ENCODE results near the gene PHLDB3.
A peak's percentile ranks its signal among the peaks of the same experiment; 100 is the strongest.
"Not testable (repeated sequence)": the region's sequence is repeated elsewhere in the genome, so short reads cannot be mapped to it uniquely, and the experiment has no call there.

PHLDB3 gene

DNA sequence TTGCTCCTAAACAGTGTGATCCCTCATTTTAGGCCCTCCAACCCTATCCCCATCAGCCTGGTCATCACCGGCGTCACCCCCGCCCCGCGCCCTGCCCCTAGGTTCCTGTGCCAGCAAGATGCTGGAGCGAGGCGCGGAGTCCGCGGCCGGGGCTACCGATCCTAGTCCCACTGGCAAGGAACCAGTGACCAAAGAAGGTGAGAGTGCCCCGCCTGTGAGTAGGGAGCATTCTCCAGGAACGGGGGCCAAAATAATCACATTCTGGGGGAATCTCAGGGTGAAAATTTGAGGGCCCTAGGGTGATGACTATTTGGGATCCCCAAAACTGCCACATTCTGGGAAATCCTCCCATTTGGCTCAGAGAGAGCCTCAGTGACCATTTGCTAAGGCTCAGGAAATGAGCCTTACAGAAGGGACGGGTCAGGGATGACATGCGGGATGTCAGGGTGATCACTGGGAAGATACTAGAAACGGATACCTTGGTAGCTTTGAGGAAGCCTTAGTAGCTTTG is 29.8 kb upstream of the PHLDB3 start:
- H3K9me3 Mint-ChIP-seq: peaks cover 5 to 11% of the 10 kb centered on the region in 2 donors
- peak overlapping the region; percentile 87 to 88 for H3K4me3 Mint-ChIP-seq
- no peak for ATAC-seq
- peaks cover 30% of the 10 kb centered on the region for H3K4me1 Mint-ChIP-seq
- DNase-seq: no peak
- no peaks in the 10 kb centered on the region for H3K27me3 Mint-ChIP-seq
- peak overlapping the region in 1 of 2 donors; percentile 81 for H3K27ac Mint-ChIP-seq

DNA sequence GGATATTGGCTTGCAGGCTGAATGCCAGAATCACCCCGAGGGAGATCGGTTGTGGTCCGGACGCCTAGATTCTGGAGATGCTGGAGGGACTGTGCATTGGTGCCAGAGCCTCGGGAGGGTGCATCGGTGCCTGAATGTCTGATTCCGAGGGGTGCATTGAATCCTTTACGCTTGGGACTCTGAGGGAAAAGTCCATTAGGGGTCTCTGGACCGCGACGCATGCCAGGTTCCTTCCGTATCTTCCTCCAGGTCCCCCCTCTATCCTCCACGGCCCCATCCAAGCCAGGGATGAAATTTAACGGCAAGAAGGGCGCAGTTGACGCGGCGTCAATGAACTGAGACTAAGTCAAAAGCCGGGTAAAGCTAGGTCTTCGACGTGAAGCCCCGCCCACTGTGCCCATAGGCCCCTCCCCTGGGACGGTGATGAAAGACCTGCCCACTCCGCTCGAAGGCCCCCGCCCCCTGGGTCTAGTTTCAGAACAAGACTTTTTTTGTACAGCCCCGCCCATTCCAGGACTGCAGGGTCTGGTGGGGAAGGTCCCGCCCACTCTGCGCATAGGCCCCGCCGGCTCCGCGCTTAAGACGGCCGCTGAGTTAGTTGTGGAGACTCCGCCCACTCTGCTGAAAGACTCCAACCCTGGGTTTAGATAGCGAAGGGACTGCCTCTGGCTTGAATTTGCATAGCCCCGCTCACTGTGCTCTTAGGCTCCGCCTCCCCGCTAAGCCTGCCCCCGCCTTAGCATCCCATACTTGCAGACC is 29.2 kb upstream of the PHLDB3 start:
- peaks cover 30% of the 10 kb centered on the region for H3K4me1 Mint-ChIP-seq
- no peaks in the 10 kb centered on the region for H3K27me3 Mint-ChIP-seq
- H3K27ac Mint-ChIP-seq: peak overlapping the region; percentile 94 to 95
- peak; percentile 98 for DNase-seq
- peak overlapping the region; percentile 87 to 88 for H3K4me3 Mint-ChIP-seq
- peaks cover 0 to 5% of the 10 kb centered on the region in 2 donors for H3K9me3 Mint-ChIP-seq
- peak; percentile 81 for ATAC-seq

DNA sequence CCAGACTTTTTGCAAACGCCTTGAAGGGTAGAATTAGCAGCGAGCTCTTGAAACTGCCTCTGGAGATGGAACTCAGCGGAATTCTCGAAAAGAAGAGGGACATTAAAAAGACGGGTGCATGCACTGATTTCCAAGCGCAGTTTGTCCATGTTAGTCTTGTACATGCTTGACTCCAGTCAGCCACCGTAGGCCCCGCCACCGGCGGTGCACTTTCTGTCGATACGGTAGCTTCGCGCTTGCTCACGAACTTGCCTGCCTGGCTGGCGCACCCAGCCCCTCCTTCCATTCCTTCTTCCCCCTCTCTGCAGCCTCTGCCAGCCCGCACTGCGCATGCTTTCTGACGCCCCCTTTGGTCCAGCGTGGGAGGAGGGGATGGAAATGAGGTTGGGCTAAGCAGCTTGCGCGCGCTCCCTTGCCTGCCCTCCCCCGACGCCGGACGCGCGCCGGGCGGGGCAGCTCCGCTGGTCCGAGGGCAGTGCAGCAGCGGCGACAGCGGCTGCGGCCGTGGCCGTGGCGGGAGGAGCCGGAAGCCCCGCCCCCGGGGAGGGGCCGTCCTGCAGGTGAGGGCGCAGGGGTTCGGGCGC is 28.5 kb upstream of the PHLDB3 start, which contains the start of gene ZNF575:
Gene ZNF575, plus strand, starts transcription at position 227 of the 584 bp plus-strand sequence. CDS start 1,235 bp downstream, outside the sequence.
- Mint-ChIP-seq H3K4me1 (peaks cover 33% of the 10 kb centered on the region), H3K27me3 (no peaks in the 10 kb centered on the region), H3K27ac (peak within 1 kb of the TSS; percentile 94 to 96), H3K4me3 (peak within 1 kb of the TSS; percentile 87 to 88), H3K9me3 (no peaks in the 10 kb centered on the region)
- DNase-seq: peak; percentile 94
- peak; percentile 75 for ATAC-seq

DNA sequence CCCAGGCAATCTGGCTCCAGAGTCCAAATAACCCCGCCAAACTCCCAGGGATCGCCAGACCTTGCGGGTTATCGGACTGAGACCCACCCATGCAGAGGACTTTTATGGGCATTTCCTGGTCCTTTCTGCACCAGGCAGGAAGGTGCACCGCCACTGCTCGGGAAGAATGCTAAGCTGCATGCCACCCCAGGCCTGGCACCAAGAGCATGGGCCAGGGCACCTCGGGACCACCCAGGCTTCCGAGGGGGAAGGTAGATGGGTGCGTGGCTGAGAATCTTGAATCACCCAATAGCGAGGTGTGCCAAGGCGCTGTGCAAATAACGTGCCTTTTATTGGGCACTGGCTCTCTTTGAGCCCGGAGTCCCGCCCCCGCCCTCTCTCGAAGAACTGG is 28.0 kb upstream of the PHLDB3 start:
- peaks cover 38% of the 10 kb centered on the region for H3K4me1 Mint-ChIP-seq
- H3K27me3 Mint-ChIP-seq: no peaks in the 10 kb centered on the region
- peak; percentile 51 for ATAC-seq
- H3K27ac Mint-ChIP-seq: peak overlapping the region; percentile 88 to 96
- H3K4me3 Mint-ChIP-seq: peak overlapping the region; percentile 87 to 88
- no peak for DNase-seq
- no peaks in the 10 kb centered on the region for H3K9me3 Mint-ChIP-seq

DNA sequence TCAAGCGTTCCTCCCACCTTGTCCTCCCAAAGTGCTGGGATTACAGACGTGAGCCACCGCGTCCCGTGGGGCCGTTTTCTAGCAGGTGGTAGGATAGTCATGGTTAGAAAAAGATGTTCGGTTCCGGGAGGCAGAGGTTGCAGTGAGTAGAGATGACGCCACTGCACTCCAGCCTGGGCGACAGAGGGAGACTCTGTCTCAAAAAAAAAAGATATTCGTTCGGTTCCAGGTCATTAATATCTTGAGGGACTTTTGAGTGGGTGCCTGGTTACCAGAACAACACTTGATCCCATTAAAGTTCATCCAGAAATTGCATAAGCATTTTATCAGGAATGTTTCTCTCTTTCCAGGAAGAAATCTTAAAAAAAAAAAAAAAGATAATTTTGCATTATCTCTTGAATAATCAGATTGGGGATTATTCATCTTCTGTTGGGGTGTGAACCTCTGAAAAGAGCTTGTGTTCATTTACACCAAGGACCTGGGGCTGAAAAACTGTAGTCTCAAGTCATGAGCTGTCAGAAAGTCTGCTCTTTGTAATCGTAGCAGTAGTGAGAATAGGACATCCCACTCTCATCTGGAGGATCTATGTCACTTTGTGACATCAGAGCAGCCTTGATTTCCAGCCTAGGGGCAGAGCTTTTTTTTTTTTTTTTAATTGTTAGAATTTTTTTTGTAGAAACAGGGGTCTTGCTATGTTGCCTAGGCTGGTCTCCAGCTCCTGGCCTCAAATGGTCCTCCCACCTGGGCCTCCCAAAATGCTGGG is 23.5 kb upstream of the PHLDB3 start:
- peaks cover 39% of the 10 kb centered on the region for H3K4me1 Mint-ChIP-seq
- no peak for ATAC-seq
- peak overlapping the region; percentile 41 to 84 for H3K4me3 Mint-ChIP-seq
- H3K27me3 Mint-ChIP-seq: no peaks in the 10 kb centered on the region
- H3K27ac Mint-ChIP-seq: peak overlapping the region in 1 of 2 donors; percentile 40
- DNase-seq: no peak
- H3K9me3 Mint-ChIP-seq: no peaks in the 10 kb centered on the region

DNA sequence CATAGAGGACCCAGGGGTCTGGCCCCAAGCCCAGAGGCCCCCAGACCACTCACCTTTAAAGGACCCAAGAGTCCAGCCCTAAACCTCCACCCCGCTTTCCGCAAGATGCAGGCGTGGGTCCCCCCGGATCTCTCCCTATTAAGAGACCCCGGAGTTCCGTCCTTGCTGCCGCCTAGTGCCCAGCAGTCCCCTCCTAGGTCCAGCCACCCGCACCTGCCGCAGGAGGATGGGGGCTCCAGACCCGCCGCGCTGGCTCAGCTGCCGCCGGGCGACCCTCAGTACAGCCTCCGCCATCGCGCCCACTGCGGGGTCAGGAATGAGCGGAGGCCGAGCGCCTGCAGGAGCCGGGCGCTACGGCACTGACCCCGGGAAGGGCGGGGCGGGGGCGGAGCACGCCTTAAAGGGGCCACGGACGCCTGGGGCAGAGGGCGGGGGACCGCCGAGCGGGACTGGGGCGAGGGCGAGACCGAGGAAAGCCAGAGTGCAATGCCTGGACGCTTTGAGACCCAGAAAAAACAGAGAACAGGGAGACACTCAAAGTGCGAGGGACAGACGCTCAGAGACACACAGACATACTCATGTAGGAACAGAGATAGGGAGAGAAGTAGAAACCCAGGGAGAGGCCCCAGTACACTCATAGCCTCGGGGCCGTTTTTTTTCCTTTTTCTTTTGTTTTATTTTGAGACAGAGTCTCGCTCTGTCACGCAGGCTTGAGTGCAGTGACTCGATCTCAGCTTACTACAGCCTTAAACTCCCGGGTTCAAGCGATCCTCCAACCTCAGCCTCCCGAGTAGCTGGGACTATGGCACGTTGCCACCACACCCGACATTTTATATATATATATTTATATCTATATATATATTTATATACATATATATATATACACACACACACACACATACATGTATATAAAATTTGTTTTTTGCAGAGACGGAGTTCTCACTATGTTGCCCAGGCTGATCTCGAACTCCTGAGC is 22.6 kb upstream of the PHLDB3 start, which contains the start of gene ETHE1:
Gene ETHE1, minus strand, starts transcription at position 318 of the 976 bp plus-strand sequence. Its CDS starts 24 bp downstream, at position 294.
- ATAC-seq (peak; percentile 87), DNase-seq (peak; percentile 83)
- peak within 1 kb of the TSS; percentile 94 to 95 for H3K27ac Mint-ChIP-seq
- H3K4me3 Mint-ChIP-seq: peak within 1 kb of the TSS; percentile 84 to 97
- no peaks in the 10 kb centered on the region for H3K27me3 Mint-ChIP-seq
- H3K9me3 Mint-ChIP-seq: no peaks in the 10 kb centered on the region
- peaks cover 36% of the 10 kb centered on the region for H3K4me1 Mint-ChIP-seq

DNA sequence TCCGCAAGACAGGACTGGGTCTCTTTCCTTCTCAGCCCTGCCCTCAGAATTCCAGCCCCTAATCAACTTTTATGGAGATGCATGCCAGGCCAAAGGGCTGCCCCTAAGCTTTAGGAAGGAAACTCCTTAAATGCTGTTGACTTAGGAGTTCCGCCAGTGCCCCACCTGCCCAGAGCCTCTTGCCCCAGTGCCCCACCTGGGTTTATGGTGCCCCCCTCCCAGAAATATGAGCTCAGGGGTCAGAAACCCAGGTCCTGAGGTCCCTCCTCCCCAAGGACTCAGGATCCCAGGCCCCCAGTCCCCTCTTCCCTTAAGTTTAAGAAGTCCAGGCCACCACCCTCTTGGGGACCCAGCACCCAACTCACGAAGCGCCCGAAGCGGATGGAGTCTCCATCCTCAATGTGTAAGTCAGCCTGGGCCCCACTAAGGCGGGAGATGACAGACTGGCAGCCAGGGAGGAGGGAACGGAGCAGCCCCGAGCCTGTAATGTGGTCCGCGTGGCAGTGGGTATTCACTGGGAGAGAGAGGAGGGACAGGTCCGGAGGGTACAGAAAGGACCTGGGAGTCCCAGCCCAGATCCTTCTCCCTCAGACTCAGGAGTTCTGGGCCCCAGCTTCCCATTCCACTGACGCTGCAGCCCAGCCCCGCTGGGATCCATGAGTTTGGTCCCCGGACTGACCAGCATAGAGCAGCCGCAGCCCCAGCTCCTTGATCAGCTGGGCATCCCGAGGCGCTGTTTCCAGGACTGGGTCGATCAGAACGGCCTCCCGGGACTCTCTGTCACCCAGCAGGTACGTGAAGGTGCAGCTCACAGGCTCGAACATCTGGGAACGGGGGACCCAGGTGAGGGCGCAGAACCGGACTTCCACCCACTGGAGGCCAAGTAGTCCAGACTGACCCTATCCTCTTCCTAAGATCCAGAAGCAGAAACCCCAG is 21.6 kb upstream of the PHLDB3 start:
- no peaks in the 10 kb centered on the region for H3K27me3 Mint-ChIP-seq
- H3K9me3 Mint-ChIP-seq: no peaks in the 10 kb centered on the region
- peak overlapping the region; percentile 94 to 95 for H3K27ac Mint-ChIP-seq
- H3K4me1 Mint-ChIP-seq: peaks cover 35% of the 10 kb centered on the region
- H3K4me3 Mint-ChIP-seq: peak overlapping the region; percentile 84 to 97
- ATAC-seq: peak; percentile 39
- DNase-seq: peak in 1 of 2 donors; percentile 39

DNA sequence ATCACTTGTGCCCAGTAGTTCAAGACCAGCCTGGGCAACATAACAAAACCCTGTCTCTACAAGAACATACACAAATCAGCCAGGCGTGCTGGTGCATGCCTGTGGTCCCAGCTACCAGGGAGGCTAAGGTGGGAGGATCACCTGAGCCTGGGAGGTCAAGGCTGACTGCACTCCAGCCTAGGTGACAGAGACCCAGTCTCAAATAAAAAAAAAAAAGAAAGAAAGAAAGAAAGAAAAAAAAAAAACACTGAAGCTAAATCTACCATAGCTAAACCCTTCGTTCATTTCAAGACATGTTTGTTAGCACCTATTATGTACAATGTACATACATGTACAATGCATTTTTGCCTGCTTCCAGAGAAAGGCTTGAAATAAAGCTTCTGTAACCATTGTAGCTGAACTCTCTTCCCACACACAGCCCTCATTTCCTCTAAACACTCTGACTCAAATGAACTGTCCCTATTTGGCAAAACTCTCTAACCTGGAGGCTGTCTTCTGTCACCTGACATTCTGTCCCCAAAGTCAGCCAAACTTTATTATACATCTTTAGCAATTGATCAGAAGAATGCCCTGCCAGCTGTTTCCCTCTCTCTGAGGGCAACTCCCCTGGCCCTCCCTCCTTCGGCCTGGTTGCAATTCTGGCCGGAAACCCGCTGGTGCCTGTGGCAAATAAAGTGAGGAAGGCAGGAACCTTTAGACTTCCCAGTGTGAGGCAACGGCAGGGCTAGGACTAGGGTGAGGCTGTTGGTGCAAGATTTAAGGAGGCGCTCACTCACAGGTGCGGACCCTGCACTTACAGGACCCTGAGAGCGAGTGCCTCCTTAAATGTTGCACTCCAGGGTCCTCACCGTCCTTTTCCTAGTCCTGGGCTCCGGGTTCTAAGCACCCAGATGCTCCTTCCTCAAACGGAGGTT is 20.6 kb upstream of the PHLDB3 start:
- Mint-ChIP-seq H3K27me3 (no peaks in the 10 kb centered on the region), H3K9me3 (no peaks in the 10 kb centered on the region), H3K4me3 (peak overlapping the region; percentile 84 to 97), H3K27ac (peak overlapping the region; percentile 94 to 97), H3K4me1 (peaks cover 35% of the 10 kb centered on the region)
- peak; percentile 38 to 41 for DNase-seq
- peak; percentile 66 for ATAC-seq

DNA sequence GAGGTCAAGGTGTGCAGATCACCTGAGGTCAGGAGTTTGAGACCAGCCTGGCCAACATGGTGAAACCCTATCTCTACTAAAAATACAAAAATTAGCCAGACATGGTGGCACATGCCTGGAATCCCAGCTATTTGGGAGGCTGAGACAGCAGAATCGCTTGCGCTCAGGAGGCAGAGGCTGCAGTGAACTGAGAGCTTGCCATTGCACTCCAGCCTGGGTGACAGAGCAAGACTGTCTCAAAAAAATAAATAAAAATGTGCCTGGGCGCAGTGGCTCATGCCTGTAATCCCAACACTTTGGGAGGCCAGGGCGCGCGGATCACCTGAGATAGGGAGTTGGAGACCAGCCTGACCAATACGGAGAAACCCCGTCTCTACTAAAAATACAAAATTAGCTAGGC is 19.1 kb upstream of the PHLDB3 start:
- not testable (repeated sequence) for H3K4me3 Mint-ChIP-seq, H3K27me3 Mint-ChIP-seq, DNase-seq, H3K27ac Mint-ChIP-seq, H3K9me3 Mint-ChIP-seq, ATAC-seq
- peaks cover 42% of the 10 kb centered on the region for H3K4me1 Mint-ChIP-seq

DNA sequence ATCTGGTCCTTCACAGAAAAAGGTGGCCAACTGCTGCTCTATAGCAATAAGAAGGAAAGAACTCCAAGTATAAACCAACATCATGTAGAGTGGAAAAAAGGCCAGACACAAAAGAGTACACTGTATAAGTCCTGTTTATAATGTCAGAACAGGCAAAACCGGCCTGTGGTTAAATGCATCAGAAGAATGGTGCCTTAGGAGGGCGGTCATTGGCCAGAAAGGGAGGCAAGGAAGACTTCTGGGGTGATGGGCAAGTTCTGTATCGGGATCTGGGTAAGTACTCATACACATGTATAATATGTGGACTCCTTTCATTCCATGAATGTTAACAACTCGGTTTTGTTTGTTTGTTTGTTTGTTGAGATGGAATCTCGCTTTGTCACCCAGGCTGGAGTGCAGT is 18.4 kb upstream of the PHLDB3 start:
- no peak overlapping the region for H3K27ac Mint-ChIP-seq
- DNase-seq (no peak), ATAC-seq (no peak)
- H3K4me1 Mint-ChIP-seq: peaks cover 38% of the 10 kb centered on the region
- H3K4me3 Mint-ChIP-seq: no peak overlapping the region
- H3K9me3 Mint-ChIP-seq: no peaks in the 10 kb centered on the region
- no peaks in the 10 kb centered on the region for H3K27me3 Mint-ChIP-seq

DNA sequence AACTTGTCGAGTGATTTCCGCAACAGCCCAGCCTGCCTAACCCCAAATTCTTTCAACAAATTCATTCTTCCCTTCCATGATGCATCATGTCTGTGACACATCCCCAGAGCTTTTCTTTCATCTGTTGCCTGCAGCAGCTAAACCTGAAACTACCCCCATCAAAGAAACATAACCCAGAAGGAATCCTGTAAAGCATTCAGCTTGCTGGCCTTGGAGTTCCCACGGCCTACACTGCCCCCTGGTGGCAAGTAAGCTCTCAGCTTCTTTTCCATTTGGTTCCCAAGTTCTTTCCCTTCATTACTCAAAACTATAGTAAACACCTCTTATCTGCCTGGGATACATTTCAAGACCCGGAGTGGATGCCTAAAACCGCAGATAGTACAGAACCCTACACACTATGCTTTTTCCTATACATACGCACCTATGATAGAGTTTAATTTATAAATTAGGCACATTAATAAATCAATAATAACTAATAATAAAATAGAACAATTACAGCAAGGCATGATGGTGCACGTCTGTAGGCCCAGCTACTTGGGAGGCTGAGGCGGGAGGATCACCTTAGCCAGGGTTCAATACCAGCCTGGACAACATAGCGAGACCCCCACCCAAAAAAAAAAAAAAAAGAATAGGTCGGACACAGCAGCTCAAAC is 15.0 kb upstream of the PHLDB3 start:
- DNase-seq: peak; percentile 65 to 72
- H3K4me1 Mint-ChIP-seq: peaks cover 19% of the 10 kb centered on the region
- peak; percentile 81 for ATAC-seq
- H3K9me3 Mint-ChIP-seq: no peaks in the 10 kb centered on the region
- H3K4me3 Mint-ChIP-seq: no peak overlapping the region
- H3K27ac Mint-ChIP-seq: no peak overlapping the region
- H3K27me3 Mint-ChIP-seq: no peaks in the 10 kb centered on the region

DNA sequence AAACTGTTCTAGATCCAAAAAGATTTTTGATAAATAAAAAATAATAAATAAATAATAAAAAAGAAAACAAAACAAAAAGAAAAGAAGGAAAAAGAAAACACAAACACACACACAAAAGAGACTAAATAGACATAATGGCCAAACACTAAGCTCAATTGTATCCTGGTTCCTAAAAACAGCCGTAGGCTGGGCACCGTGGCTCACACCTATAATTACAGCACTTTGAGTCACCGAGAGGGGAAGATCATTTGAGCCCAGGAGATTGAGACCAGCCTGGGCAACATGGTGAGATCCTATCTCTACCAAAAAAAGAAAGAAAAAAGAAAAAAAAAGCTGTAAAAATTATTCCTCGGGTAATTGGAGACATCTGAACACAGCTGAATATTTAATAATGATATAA is 13.5 kb upstream of the PHLDB3 start:
- H3K27me3 Mint-ChIP-seq: no peaks in the 10 kb centered on the region
- no peak overlapping the region for H3K27ac Mint-ChIP-seq
- DNase-seq (no peak), ATAC-seq (no peak)
- peaks cover 12% of the 10 kb centered on the region for H3K4me1 Mint-ChIP-seq
- no peak overlapping the region for H3K4me3 Mint-ChIP-seq
- no peaks in the 10 kb centered on the region for H3K9me3 Mint-ChIP-seq
